Activated CD4-positive, alpha-beta T cell treated with anti-CD3 and anti-CD28 coated beads, Interleukin-2, amount 50 U/mL, for 16 hours (primary cell): ENCODE data around the gene ELFN2.
"Not testable (repeated sequence)": the region's sequence is repeated elsewhere in the genome, so short reads cannot be mapped to it uniquely, and the experiment has no call there.

Source experiments
- DNase-seq: peaks from one replicate; pipeline ENCODE4 v3.0.0-alpha.2; 2020

Gene ELFN2

DNA sequence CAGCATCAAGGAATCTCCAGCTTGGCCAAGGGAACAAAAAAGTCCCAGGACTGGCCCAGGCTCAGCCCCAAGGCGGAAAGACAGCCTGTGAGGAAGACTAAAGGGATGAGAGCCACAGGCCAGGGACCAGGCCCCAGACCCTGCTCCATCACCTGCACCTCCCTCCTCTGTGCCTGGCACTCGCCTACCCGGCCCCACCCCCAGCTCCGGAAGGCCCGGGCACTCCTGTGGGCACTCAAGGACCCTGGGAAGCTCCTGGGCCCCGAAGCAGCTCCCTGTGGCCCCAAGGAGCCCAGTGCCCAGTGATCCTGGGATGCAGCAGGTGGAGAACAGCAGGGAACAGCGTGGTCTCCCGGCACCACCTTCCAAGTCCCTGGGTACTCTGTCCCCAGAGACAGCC lies 18.2 kb downstream of the ELFN2 start:
- no peak for DNase-seq

DNA sequence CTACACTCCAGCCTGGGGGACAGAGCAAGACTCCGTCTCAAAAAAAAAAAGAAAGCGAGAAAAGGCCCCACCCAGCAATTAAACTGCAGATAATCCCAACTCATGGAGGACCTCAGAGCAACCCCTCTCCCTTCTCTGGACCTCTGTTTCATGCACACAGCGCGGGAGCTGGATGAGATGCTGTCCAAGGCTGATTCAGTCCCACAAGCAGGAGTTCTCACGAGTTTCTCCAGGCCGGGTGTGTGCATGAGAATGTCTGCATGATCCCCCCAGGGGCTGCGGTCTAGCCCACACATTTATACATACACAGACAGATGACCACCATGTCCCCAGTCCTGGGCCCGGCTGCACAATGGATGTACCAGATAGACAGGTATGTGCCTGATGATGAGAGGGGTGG lies 19.4 kb downstream of the ELFN2 start:
- no peak for DNase-seq

DNA sequence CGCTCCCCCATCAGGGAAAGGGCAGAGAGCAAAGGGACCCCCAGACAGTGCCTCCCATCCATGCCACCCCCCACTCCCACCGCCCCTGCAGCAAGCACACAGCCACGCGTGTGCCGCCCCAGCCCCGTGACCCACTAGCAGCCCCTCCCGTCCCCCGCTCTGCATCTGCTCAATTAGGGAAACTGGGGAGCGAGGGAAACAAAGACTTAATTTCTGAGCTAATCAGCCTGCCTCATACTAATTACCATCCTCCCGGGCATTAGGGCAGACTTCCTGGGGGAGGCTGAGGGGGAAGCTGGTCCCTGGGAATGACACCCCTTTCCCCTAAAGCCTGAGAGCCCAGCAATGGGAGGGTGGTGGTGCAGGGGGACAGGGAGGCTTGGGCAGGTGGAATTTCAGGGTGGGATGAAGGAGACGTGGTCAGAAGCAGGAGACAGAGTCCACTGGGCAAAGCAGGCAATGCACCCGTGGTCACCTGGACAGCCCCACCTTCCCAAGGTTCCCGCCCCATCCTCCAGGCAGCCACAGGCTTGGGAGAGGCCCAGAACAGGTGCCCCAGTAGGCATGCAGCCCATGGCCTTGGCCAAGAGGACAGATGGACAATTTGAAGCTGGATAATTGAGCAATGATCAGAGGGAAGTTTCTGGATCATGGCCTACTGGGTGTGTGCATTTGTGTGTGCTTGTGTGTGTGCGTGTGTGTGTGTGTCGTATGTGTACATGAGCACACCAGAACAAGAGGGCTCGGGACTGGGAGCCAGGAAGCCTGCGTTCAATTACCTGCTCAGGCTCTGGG lies 20.6 kb downstream of the ELFN2 start:
- DNase-seq: no peak

DNA sequence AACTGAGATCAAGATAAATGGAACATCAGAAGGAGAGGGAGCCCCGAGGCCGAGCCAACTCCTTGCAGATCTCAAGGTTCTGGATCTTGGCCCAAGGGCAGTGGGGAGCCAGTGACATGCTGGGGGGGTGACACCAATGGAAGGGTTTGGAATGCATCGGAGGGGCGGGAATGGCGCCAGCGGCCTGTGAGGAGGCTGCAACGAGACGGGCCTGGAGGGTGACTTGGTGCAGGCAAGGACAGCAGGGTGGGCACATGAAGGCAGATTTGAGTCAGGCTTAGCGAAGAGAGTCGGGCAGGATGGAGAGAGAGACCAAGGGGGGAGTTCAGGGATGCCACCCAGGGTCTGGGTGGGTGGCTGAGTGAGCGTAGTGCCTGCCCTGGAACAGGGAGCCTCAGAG lies 23.2 kb downstream of the ELFN2 start:
- no peak for DNase-seq

DNA sequence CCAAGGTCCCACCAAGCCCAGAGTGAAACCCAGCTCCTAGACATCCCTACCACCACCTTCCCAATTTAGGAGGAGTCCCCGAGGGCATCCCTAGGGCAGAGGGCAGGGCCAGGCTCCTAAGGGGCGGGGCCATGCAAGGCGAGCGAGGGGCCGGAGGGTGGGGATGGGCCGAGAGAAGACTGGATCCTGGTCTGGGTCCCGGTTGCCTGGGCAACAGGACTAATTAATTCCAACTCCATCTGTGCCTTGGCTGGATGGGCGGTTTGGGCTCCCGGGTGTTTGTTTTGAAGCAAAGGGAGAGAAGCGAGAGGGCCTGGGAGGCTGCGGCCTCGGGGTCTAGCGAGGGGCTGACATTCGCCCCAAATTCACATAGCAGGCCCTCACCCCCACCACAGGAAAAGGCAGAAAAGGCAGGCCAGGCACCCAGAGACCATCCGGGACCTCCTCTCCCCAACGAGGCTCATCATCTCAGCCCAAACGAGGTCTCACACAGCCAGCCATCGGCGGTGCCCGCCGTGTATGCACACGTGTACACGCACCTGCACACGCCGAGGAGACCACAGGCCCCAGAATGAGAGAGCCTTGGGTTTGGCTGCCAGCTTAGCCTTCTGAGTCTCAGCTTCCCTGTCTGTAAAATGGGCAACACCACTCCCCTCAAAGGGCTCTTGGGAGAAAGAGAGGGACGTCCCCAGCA lies 23.9 kb downstream of the ELFN2 start:
- DNase-seq: no peak

DNA sequence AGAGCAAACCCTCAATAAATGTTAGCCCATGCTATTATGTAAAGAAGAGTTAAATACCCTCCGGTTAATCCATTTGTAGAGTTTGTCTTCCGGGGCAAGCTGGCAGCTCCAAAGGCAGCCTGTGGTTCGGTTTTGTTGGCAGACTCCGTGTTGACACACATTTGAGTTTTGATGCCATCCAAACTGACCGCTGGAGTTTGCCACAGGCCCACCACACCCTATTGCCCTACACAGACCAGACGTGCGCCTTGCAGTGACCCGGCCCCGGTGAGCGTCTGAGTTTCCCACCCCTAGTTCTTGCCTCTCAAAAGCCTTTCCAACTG lies 25.1 kb downstream of the ELFN2 start:
- DNase-seq: no peak

DNA sequence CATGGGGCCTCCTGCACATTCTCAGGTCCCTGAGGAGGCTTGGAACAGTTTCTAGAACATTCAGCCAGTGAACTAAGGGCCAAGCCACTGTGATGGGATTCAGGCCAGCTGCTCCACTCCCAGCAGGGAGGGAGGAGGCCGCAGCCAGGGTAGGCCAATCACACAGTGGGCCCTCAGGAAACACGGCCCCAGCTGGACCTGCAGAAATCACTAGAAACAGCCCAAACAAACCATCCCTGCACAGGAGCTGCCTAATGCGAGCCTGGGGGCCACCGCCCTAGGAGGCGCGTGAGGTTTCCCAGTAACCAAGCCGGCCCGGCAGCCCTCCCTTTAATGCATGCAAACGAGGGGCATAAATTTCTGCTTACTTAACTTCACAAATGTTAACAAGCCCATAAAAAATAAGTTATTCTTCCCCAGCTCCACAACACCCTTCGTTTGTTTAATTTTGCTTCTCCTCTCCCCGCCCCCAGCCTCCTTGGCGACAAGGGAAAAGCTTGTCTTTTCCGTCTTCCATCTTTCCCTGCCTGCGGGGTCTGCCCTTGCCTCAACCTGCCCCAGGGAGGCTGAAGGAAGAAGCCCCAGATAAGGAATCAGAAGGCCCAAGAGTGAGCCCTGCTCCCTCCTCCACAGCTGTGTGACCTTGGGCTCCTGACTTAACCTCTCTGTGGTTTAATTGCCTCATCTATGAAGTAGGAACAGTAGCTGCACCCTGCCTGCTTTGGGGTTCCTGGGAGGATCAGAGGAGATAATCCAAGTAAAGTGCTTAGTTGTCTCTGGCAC lies 25.7 kb downstream of the ELFN2 start:
- DNase-seq: no peak

DNA sequence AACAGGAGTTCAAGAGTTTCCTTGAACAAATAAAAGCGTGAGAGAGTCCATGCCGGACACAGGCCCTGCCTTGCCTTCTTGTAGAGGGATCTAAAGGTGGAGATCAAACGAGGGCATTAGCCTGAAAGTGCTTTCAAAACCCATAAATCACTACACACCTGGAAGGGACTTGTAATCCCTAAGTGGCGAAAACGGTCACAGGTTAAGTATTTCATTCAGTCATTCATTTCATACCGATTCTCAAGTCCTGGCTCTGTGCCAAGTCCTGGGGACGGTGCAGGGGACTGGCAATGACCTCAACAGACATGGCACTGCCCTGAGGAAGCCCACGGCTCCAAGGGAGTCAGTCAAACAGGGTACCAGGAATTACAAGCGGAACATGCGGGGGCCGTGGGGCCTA lies 26.6 kb downstream of the ELFN2 start:
- no peak for DNase-seq

DNA sequence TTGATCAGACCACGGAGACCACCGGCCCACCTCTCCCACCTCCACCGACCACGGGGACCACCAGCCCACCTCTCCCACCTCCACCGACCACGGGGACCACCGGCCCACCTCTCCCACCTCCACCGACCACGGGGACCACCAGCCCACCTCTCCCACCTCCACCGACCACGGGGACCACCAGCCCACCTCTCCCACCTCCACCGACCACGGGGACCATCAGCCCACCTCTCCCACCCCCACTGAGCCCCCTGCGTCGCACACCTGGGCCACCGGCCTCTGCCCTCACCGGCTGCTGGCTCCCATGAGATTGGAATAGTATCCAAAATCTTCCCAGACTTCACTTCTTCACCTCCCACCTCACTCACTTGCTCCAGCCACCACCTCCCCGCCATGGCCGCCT lies 27.8 kb downstream of the ELFN2 start:
- DNase-seq: not testable (repeated sequence)

DNA sequence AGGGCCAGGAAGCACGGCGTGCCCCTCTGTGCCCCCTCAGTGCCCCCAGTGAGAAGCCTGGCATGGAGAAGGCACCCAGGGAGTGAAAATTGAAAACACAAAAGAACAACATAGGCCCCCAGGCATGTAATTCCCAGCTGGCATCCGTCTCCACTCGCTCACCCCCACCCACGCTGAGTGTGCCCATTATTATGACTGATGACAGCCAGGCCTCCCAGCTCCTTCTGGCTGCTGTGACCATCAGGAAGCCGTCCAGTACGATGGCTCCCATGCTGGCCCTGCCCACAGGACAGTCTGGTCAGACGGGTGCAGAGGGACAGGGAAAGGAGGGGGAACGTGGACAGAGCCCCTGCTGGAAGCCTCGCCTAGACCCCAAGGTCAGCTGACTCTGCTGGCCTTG lies 30.1 kb downstream of the ELFN2 start:
- DNase-seq: no peak

DNA sequence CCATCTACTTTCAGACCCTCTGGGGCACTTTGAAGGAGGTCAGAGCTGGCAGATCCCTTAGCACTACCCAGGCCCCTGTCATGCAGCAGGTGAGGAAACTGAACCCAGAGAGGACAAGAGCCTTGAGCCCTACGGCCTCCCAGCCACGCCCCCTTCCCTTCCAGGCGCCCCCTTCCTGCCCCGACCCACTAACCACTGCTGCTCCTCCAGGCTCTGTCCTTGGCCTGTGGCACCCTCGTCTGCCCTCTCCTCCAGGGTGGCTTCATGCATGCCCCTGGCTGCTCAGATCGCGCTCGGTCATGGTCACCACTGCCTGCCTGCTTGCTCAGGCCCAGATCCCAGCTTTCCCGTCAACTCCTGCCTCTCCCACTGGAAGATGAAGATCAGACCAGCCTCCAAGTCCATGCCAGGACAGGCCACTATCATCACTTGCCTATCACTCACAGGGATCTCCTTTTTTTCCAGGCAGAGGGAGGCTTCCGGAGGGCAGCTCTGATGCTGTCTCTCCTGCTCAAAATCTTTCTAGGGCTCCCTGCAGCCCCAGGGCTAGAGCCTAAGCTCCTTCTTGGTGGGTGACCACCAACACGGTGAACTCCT lies 30.7 kb downstream of the ELFN2 start:
- no peak for DNase-seq

DNA sequence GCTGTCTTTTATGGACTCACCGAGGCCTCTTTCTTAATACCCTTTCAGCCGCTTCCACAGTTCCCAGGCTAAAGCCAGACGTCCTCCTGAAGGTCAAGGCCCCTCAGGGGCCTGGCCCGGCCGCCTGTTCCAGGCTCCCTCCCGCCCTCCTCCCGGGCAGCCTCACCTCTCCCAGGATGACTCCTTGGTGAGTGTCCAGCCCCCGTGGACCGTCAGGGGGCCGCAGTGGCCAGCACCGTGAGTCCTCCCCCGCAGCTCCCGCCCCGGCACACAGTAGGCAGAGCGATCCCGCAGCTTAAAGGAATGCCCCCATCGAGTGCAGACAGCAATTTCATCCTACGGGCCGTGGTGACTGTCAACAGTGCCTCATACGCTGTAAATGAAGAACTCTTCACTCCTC lies 32.9 kb downstream of the ELFN2 start:
- no peak for DNase-seq

DNA sequence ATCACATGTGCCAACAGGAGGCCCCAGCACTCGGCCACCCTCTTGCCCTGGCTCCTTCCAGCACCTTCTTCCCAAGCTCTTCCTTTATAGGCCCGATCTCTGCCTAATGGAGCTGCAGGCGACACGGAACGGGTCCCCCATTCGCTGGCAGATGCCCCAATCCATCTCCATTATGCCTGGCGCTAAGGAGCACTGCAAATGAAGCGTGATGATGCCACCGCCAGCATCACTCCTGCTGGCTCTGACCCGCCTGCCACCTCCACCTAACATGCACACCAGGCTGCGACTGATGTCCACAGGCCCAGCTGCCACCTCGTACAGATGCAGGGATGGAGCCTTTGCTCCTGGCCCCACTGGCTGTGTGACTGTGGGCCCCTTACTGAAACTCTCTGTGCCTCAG lies 33.5 kb downstream of the ELFN2 start:
- no peak for DNase-seq

DNA sequence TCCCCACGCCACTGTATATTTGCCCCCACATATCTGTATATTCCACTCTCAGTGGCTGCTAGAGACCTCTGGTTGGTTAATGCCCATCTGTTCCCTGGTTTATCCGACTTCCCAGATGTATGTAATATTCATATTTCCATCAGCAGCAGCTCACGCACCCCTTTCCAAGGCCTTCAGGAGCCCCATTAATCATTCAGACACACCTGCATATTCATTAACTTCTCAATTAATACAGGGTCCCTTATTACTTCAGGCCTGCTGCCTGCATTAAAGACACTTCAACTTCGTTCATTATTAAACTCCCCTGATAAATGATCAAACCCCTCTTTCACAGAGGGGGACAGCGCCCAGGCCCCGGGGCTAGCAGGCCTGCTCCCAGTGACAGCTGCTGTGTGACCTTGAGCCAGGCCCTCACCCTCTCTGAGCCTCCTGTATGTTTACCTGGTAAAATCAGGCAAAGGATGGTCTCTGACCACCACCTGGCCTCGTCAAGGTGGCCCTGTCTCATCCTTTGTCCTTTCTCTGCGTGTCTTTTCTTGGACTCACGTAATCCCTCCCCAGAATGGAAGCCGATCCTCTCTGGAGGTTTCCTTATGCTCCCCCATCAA lies 34.5 kb downstream of the ELFN2 start:
- no peak for DNase-seq

DNA sequence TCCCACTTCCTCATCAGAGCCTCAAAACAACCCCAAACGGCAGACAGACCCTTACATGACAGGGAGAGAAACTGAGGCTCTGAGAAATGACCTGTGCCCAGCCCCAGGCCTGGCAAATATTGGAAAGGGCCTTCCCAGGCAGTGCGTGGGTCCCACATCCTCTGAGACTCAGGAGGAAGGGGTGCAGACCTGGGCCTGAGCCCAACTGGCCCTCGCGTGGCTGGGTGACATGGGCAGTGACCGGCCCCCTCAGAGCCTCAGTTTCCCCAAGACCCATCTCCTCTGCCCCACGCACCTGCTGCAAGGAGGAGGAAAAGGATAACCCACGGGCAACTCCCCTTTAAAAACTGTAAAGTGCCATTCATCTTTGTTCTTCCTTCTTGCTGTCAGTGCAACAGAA lies 35.6 kb downstream of the ELFN2 start:
- DNase-seq: no peak

DNA sequence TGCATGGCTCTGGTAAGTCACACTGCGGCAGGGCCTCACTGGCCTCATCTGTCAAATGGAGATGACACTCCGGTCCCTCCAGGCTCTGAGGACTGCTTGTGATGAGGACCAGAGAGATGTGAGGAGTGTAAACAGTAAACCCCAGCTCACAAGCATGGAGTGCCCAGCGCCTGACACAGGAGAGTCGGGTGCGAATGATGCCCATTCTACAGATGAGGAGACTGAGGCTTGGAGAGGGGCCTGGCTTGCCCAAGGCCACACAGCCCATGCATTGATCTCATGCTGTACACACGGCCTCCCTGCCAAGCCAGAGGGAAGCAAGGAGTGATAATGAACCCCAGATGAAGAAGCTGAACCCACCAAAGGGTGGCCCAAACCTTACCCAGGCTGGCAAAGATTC lies 37.2 kb downstream of the ELFN2 start:
- no peak for DNase-seq

DNA sequence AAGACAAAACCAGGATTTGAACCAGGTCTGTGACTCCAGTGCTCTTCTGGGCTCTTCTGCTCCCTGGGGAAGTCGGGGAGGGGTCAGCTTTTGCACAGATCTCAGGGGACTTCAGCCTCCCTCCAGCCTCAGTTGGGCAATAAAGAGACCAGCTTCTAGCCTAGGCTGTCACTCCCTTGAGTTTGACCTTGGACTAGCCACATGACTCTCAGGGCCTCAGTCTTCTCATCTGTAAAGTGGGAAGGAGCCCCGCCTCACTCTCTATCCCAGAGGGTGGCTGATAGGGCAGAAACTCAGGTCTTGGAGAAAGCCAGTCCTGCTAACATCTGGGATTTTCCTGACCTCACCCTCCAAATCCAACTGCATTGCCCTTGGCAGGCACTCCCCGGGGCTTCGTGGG lies 38.7 kb downstream of the ELFN2 start:
- DNase-seq: no peak

DNA sequence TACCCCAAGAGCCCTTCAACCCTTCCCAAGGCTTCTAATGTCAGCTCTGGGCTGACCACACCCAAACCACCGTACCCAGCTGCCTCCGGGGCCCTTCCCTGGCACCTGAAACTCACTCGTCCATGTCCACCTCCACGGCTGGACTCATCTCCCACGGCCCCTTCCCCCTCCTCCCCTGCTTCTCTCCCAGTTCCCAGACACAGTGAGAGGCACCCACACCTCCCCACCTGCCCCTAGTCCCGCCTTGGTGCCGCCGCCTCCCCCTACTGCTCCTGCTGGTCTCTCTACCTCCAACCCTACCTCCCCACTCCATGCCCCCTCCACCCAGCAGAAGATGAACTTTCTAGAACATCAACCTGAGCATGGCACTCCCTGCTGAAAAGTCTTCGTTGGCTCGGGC lies 39.5 kb downstream of the ELFN2 start:
- no peak for DNase-seq

DNA sequence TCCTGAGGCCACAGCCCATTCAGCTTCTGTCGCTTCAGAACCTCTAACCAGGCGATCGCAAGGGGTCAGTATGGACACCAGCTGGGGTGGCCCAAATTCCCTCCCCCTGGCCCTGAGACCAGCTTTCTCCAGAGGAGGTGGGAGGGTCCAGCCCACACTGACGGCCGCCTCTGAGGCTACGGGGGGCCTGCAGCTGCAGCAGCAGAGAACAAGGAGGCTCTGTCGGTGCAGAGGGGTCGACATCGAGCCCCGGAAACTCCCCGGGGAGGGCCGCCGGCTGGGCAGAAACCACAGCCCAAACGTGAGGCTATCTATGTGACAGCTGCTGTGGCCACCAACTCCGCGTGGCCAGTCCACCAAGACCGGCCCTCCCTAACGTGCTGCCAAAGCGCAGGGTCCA lies 40.8 kb downstream of the ELFN2 start:
- DNase-seq: no peak

DNA sequence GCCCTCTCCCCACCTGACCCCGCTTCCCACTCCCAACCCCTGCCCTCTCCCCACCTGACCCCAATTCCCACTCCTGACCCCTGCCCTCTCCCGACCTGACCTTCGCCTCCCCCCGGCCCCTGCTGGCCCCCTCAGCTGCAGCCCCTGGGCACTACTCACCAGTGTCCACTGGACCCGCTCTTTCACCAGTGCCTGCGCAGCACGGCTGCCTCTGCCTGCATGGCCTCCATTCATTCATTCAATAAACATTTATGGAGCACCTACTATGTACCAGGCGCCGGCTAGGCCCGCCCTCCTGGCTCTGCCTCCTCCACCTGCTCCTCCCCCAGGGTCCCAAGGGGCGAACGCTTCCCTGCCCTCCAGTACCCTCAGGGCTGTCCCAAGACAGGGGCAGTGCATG lies 42.6 kb downstream of the ELFN2 start:
- DNase-seq: no peak

DNA sequence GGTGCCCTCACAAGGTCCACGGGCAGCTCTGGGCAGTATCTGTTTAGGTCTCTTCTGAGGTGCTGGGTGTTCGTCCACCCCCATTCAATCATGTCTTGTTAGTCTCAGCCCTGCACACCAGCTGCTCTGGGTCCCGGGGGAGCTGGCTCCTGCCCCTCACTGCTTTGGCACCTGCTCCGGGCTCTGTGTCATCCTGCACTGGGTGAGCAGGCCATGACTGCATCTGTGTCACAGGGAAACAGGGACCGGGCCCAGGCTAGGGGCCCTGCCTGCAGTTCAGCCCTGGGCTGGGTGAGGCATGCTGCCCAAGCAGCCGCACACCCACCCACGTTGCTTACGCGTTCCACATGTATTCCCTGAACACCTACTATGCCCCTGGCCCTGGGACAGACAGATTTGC lies 43.9 kb downstream of the ELFN2 start:
- no peak for DNase-seq

DNA sequence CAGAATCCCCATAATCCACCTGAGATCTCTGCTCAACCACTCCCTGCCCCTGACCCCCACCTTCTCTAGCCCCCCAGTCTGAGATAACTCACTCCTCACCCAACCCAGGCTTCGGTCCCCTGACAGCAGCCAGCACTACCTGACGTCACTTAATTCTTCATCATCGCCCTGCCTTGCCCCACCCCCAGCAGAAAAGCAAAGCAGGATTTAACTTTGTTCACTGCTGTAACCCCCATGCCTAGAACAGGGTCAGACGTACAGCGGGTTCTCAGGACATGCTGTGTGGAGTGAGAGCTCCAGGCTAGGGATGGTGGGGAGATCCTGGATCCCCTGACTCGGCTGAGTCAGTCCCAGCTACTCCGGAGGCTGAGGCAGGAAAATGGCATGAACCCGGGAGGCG lies 45.8 kb downstream of the ELFN2 start:
- DNase-seq: no peak

DNA sequence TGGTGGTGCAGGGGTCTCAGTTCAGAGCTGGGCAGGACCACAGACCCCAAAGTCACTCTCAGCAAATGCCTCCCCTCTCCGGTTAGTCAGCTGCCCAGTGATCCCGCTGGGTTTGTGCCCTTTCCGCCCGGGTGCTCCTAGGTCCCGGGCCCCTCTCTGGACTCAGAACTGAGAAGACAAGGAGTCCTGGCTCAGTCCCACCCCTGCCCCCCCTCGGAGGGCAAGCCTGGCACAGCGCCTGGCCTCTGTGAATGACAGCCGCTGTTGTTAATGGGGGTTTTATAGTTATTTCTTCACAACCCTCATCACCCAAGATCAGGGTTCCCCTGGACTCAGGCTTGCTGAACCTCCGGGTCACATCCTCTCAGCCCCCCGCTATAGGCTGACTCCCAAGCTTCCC lies 47.6 kb downstream of the ELFN2 start:
- DNase-seq: no peak
